ENCODE data around the gene USP21. TPM values are rescaled to one million over a fixed set of nuclear protein-coding genes. Genes with fewer than 3 reads are reported as not detected.

Gene USP21
- polyA plus RNA-seq, 3 donors, result 11.0 to 42.8 (median 11.3) TPM

GRCh38 chr1:161198897-161199431 lies 39.7 kb downstream of the USP21 start, which contains the start of gene ADAMTS4:
TSS of gene ADAMTS4 (minus strand) at chr1:161199054. CDS start at chr1:161198627, 427 bp downstream.
- Histone ChIP-seq H3K4me3 (replicated peaks in 1 of 3; ENCODE audit: low read depth in 2 of 3, low read length in 3 of 3) (no peak within 1 kb of the TSS), H3K9me3 (replicated peaks in 1 of 2; ENCODE audit: control insufficient read depth in 1 of 2, insufficient read depth in 1 of 2, low read length in 2 of 2) (no peaks in the 10 kb centered on the region), H3K27ac (ENCODE audit: low read depth in 1 of 2, low read length in 2 of 2) (no peak within 1 kb of the TSS), H3K4me1 (ENCODE audit: control insufficient read depth in 1 of 2, insufficient read depth in 2 of 2, low read length in 2 of 2) (peaks cover 56 to 69% of the 10 kb centered on the region in 2 donors), H3K27me3 (ENCODE audit: control insufficient read depth in 2 of 2, insufficient read depth in 2 of 2, low read length in 2 of 2) (no peaks in the 10 kb centered on the region), H3K36me3 (replicated peaks in 1 of 2; ENCODE audit: control insufficient read depth in 1 of 2, insufficient read depth in 2 of 2, low read length in 2 of 2) (peaks cover 0 to 9% of the 10 kb centered on the region in 2 donors), H3K9ac (ENCODE audit: insufficient read depth, low read length, poor library complexity, severe bottlenecking) (no peak within 1 kb of the TSS), H3K79me2 (ENCODE audit: insufficient read depth, low read length) (peaks cover 19% of the 10 kb centered on the region), H4K20me1 (ENCODE audit: insufficient read depth, low read length) (no peaks in the 10 kb centered on the region), H3K4me2 (replicated peaks; ENCODE audit: extremely low read depth, low read length, poor library complexity, severe bottlenecking) (no peak within 1 kb of the TSS), H2AFZ (ENCODE audit: insufficient read depth, low read depth, low read length, poor library complexity, severe bottlenecking) (no peak within 1 kb of the TSS)
- DNase-seq, result no peak
- H3K36me3 Mint-ChIP-seq, result peaks cover 2 to 7% of the 10 kb centered on the region in 2 donors
- H3K4me1 Mint-ChIP-seq, result peaks cover 62% of the 10 kb centered on the region
- WGBS (ENCODE audit: insufficient coverage), result 81% methylated on average over 5 of the region's 11 CpGs
- no peaks in the 10 kb centered on the region for H3K9me3 Mint-ChIP-seq
- TF ChIP-seq CTCF (IDR thresholded peaks at IDR 0.05), result no peak
- H3K4me3 Mint-ChIP-seq, result no peak within 1 kb of the TSS
- H3K27ac Mint-ChIP-seq, result peak within 1 kb of the TSS in 1 of 7 donors; percentile 5
- intact Hi-C loops (cut with micrococcal nuclease), result no loop called here
- peaks cover 0 to 2% (median 1%) of the 10 kb centered on the region in 3 donors for H3K27me3 Mint-ChIP-seq (ENCODE audit: low read depth in 3 of 3)

- Mint-ChIP-seq H3K4me3 (no peak overlapping the region), H3K4me1 (peaks cover 57% of the 10 kb centered on the region), H3K27me3 (ENCODE audit: low read depth in 3 of 3) (peaks cover 0 to 2% (median 1%) of the 10 kb centered on the region in 3 donors), H3K36me3 (peaks cover 9 to 14% of the 10 kb centered on the region in 2 donors), H3K27ac (peak overlapping the region in 2 of 7 donors; percentile 5 to 38), H3K9me3 (no peaks in the 10 kb centered on the region)
- WGBS (ENCODE audit: insufficient coverage), result 43% methylated on average over 3 of the region's 5 CpGs
- no peak overlapping the region for H3K9ac ChIP-seq (ENCODE audit: insufficient read depth, low read length, poor library complexity, severe bottlenecking)
- H3K36me3 ChIP-seq (replicated peaks in 1 of 2; ENCODE audit: control insufficient read depth in 1 of 2, insufficient read depth in 2 of 2, low read length in 2 of 2), result peaks cover 0 to 15% of the 10 kb centered on the region in 2 donors
- intact Hi-C loops (cut with micrococcal nuclease), result loop anchor here in 1 of 2 donors (5.0 kb wide), 1 partner anchor 188 kb away; no protein-coding TSS in a partner anchor
- peaks cover 50 to 62% of the 10 kb centered on the region in 2 donors for H3K4me1 ChIP-seq (ENCODE audit: control insufficient read depth in 1 of 2, insufficient read depth in 2 of 2, low read length in 2 of 2)
- no peaks in the 10 kb centered on the region for H4K20me1 ChIP-seq (ENCODE audit: insufficient read depth, low read length)
- no peaks in the 10 kb centered on the region for H3K9me3 ChIP-seq (replicated peaks in 1 of 2; ENCODE audit: control insufficient read depth in 1 of 2, insufficient read depth in 1 of 2, low read length in 2 of 2)
- no peak overlapping the region for H3K4me3 ChIP-seq (replicated peaks in 1 of 3; ENCODE audit: low read depth in 2 of 3, low read length in 3 of 3)
- no peak for TF ChIP-seq CTCF (IDR thresholded peaks at IDR 0.05)
- no peak overlapping the region for H3K27ac ChIP-seq (ENCODE audit: low read depth in 1 of 2, low read length in 2 of 2)
- no peak overlapping the region for H3K4me2 ChIP-seq (replicated peaks; ENCODE audit: extremely low read depth, low read length, poor library complexity, severe bottlenecking)
- no peak for DNase-seq
- no peaks in the 10 kb centered on the region for H3K27me3 ChIP-seq (ENCODE audit: control insufficient read depth in 2 of 2, insufficient read depth in 2 of 2, low read length in 2 of 2)
- no peak overlapping the region for H2AFZ ChIP-seq (ENCODE audit: insufficient read depth, low read depth, low read length, poor library complexity, severe bottlenecking)
- H3K79me2 ChIP-seq (ENCODE audit: insufficient read depth, low read length), result peaks cover 25% of the 10 kb centered on the region
Measured at GRCh38 chr1:161199506-161200139, 40.3 kb downstream of the USP21 start.

Measured in CD14-positive monocyte (primary cell).